ENCODE data around the gene NPEPL1. TPM values are rescaled to one million over a fixed set of nuclear protein-coding genes. Genes with fewer than 3 reads are reported as not detected.

Gene NPEPL1
- total RNA-seq, 4 donors from 2014 or later: 41.6 to 56.0 (median 47.2) TPM

GRCh38 chr20:58742668-58743566, 50.3 kb downstream of the NPEPL1 start:
- H3K4me1 ChIP-seq: no peaks in the 10 kb centered on the region
- DNase-seq: no peak
- no peaks in the 10 kb centered on the region for H3K27me3 ChIP-seq
- no peaks in the 10 kb centered on the region for H3K9me3 ChIP-seq
- H3K27ac ChIP-seq: no peak overlapping the region
- no peak overlapping the region for H3K4me3 ChIP-seq (replicated peaks in 1 of 3)
- TF ChIP-seq POLR2A (IDR thresholded peaks at IDR 0.05) (no peak), CTCF (IDR thresholded peaks at IDR 0.05) (no peak)
- intact Hi-C loops (cut with DNase I): no loop called here
- H3K36me3 ChIP-seq: no peaks in the 10 kb centered on the region
- WGBS, 2 donors: 62 to 65% methylated on average over 12 to 13 of the region's 13 CpGs

GRCh38 chr20:58743929-58744534, 51.4 kb downstream of the NPEPL1 start:
- Histone ChIP-seq H3K4me1 (no peaks in the 10 kb centered on the region), H3K4me3 (replicated peaks in 1 of 3) (no peak overlapping the region), H3K27ac (no peak overlapping the region), H3K27me3 (no peaks in the 10 kb centered on the region), H3K36me3 (no peaks in the 10 kb centered on the region), H3K9me3 (no peaks in the 10 kb centered on the region)
- 96 to 100% methylated on average over 1 of the region's 1 CpG for WGBS, 2 donors
- no peak for DNase-seq
- intact Hi-C loops (cut with DNase I): no loop called here
- TF ChIP-seq POLR2A (IDR thresholded peaks at IDR 0.05) (no peak), CTCF (IDR thresholded peaks at IDR 0.05) (no peak)

- Histone ChIP-seq H3K4me3 (replicated peaks in 1 of 3) (no peak overlapping the region), H3K36me3 (no peaks in the 10 kb centered on the region), H3K27me3 (no peaks in the 10 kb centered on the region), H3K9me3 (no peaks in the 10 kb centered on the region), H3K27ac (no peak overlapping the region), H3K4me1 (no peaks in the 10 kb centered on the region)
- TF ChIP-seq POLR2A (IDR thresholded peaks at IDR 0.05) (no peak), CTCF (IDR thresholded peaks at IDR 0.05) (no peak)
- DNase-seq: no peak
- 100% methylated on average over 1 of the region's 1 CpG for WGBS, 2 donors
- intact Hi-C loops (cut with DNase I): no loop called here
Observed at GRCh38 chr20:58744836-58745235, 52.2 kb downstream of the NPEPL1 start.

GRCh38 chr20:58745391-58745790, 52.8 kb downstream of the NPEPL1 start:
- H3K4me3 ChIP-seq (replicated peaks in 1 of 3): no peak overlapping the region
- no peak for DNase-seq
- intact Hi-C loops (cut with DNase I): no loop called here
- H3K27me3 ChIP-seq: no peaks in the 10 kb centered on the region
- H3K27ac ChIP-seq: no peak overlapping the region
- H3K9me3 ChIP-seq: no peaks in the 10 kb centered on the region
- no peaks in the 10 kb centered on the region for H3K36me3 ChIP-seq
- TF ChIP-seq POLR2A (IDR thresholded peaks at IDR 0.05): no peak
- no peak for TF ChIP-seq CTCF (IDR thresholded peaks at IDR 0.05)
- 89 to 100% methylated on average over 1 of the region's 1 CpG for WGBS, 2 donors
- no peaks in the 10 kb centered on the region for H3K4me1 ChIP-seq

GRCh38 chr20:58746620-58747019, 54.0 kb downstream of the NPEPL1 start:
- no peaks in the 10 kb centered on the region for H3K9me3 ChIP-seq
- intact Hi-C loops (cut with DNase I): no loop called here
- WGBS, 2 donors: 59 to 77% methylated on average over 11 of the region's 11 CpGs
- no peaks in the 10 kb centered on the region for H3K4me1 ChIP-seq
- TF ChIP-seq CTCF (IDR thresholded peaks at IDR 0.05) (no peak), POLR2A (IDR thresholded peaks at IDR 0.05) (no peak)
- no peak overlapping the region for H3K27ac ChIP-seq
- no peaks in the 10 kb centered on the region for H3K27me3 ChIP-seq
- no peaks in the 10 kb centered on the region for H3K36me3 ChIP-seq
- no peak overlapping the region for H3K4me3 ChIP-seq (replicated peaks in 1 of 3)
- no peak for DNase-seq
